ENCODE results near the gene COG5. TPM values are rescaled to one million over a fixed set of nuclear protein-coding genes. Genes with fewer than 3 reads are reported as not detected.

Gene COG5
- total RNA-seq, 2 experiments from 2014 or later: 34.1 to 35.5 TPM

- CTCF ChIA-PET: interaction anchor here (2.0 kb wide), 1 partner anchor 9 kb away, joined by 5 read pairs; no protein-coding TSS in a partner anchor
These were observed 170.9 kb downstream of the COG5 start for GRCh38 chr7:107392830-107393229.

GRCh38 chr7:107390916-107391315 is 172.8 kb downstream of the COG5 start:
- Mint-ChIP-seq H3K36me3 (ENCODE audit: low read depth) (peaks cover 2% of the 10 kb centered on the region), H3K4me3 (no peak overlapping the region), H3K27ac (no peak overlapping the region), H3K27me3 (no peaks in the 10 kb centered on the region), H3K9me3 (ENCODE audit: low read depth) (no peaks in the 10 kb centered on the region), H3K4me1 (no peaks in the 10 kb centered on the region)
- CTCF ChIA-PET: no interaction called here
- intact Hi-C loops (cut with DNase I, micrococcal nuclease): no loop called here
- POLR2A ChIA-PET: no interaction called here
- ATAC-seq (no peak), DNase-seq (no peak)

More at GRCh38 chr7:107392830-107393229, 170.9 kb downstream of the COG5 start:
- no peak overlapping the region for H3K4me3 Mint-ChIP-seq
- H3K27me3 Mint-ChIP-seq: no peaks in the 10 kb centered on the region
- no peaks in the 10 kb centered on the region for H3K36me3 Mint-ChIP-seq (ENCODE audit: low read depth)
- ATAC-seq (no peak), DNase-seq (no peak)
- intact Hi-C loops (cut with DNase I, micrococcal nuclease): no loop called here
- H3K9me3 Mint-ChIP-seq (ENCODE audit: low read depth): no peaks in the 10 kb centered on the region
- no peak overlapping the region for H3K27ac Mint-ChIP-seq
- no peaks in the 10 kb centered on the region for H3K4me1 Mint-ChIP-seq
- POLR2A ChIA-PET: no interaction called here

GRCh38 chr7:107388604-107389003 is 175.1 kb downstream of the COG5 start:
- CTCF ChIA-PET: no interaction called here
- no peak for DNase-seq
- peaks cover 2% of the 10 kb centered on the region for H3K36me3 Mint-ChIP-seq (ENCODE audit: low read depth)
- H3K27ac Mint-ChIP-seq: no peak overlapping the region
- H3K4me3 Mint-ChIP-seq: no peak overlapping the region
- H3K9me3 Mint-ChIP-seq (ENCODE audit: low read depth): no peaks in the 10 kb centered on the region
- ATAC-seq: no peak
- no peaks in the 10 kb centered on the region for H3K4me1 Mint-ChIP-seq
- intact Hi-C loops (cut with DNase I, micrococcal nuclease): no loop called here
- no peaks in the 10 kb centered on the region for H3K27me3 Mint-ChIP-seq
- POLR2A ChIA-PET: no interaction called here

- ATAC-seq: no peak
- Mint-ChIP-seq H3K27ac (no peak overlapping the region), H3K27me3 (no peaks in the 10 kb centered on the region), H3K4me1 (no peaks in the 10 kb centered on the region), H3K4me3 (no peak overlapping the region), H3K9me3 (ENCODE audit: low read depth) (no peaks in the 10 kb centered on the region), H3K36me3 (ENCODE audit: low read depth) (peaks cover 2% of the 10 kb centered on the region)
- POLR2A ChIA-PET: no interaction called here
- CTCF ChIA-PET: interaction anchor here (0.6 kb wide), 1 partner anchor 233 kb away, joined by 4 read pairs; no protein-coding TSS in a partner anchor
- no peak for DNase-seq
- intact Hi-C loops (cut with DNase I, micrococcal nuclease): no loop called here
These were observed 176.0 kb downstream of the COG5 start for GRCh38 chr7:107387573-107388219.

- Mint-ChIP-seq H3K4me3 (no peak overlapping the region), H3K27ac (no peak overlapping the region), H3K4me1 (no peaks in the 10 kb centered on the region), H3K27me3 (no peaks in the 10 kb centered on the region), H3K36me3 (ENCODE audit: low read depth) (peaks cover 2% of the 10 kb centered on the region), H3K9me3 (ENCODE audit: low read depth) (no peaks in the 10 kb centered on the region)
- ATAC-seq (no peak), DNase-seq (no peak)
- intact Hi-C loops (cut with DNase I, micrococcal nuclease): no loop called here
- CTCF ChIA-PET: interaction anchor here (0.8 kb wide), 1 partner anchor 15 kb away, joined by 3 read pairs; no protein-coding TSS in a partner anchor
- POLR2A ChIA-PET: no interaction called here
These were observed 176.6 kb downstream of the COG5 start for GRCh38 chr7:107387128-107387527.

GRCh38 chr7:107386548-107387102 is 177.1 kb downstream of the COG5 start:
- no peaks in the 10 kb centered on the region for H3K4me1 Mint-ChIP-seq
- no peaks in the 10 kb centered on the region for H3K9me3 Mint-ChIP-seq (ENCODE audit: low read depth)
- no peak for ATAC-seq
- no peak overlapping the region for H3K27ac Mint-ChIP-seq
- no peak for DNase-seq
- peaks cover 2% of the 10 kb centered on the region for H3K36me3 Mint-ChIP-seq (ENCODE audit: low read depth)
- no peaks in the 10 kb centered on the region for H3K27me3 Mint-ChIP-seq
- ChIA-PET POLR2A (no interaction called here), CTCF (interaction anchor here (0.8 kb wide), 1 partner anchor 15 kb away, joined by 3 read pairs; no protein-coding TSS in a partner anchor)
- intact Hi-C loops (cut with DNase I, micrococcal nuclease): no loop called here
- no peak overlapping the region for H3K4me3 Mint-ChIP-seq

GRCh38 chr7:107384025-107384424 is 179.7 kb downstream of the COG5 start:
- DNase-seq (peak; percentile 19), ATAC-seq (no peak)
- no peaks in the 10 kb centered on the region for H3K9me3 Mint-ChIP-seq (ENCODE audit: low read depth)
- CTCF ChIA-PET: interaction anchor here (0.5 to 2.4 kb wide), 4 partner anchors 10 to 232 kb away, joined by 3 to 8 read pairs (median 3); no protein-coding TSS in a partner anchor
- intact Hi-C loops (cut with DNase I, micrococcal nuclease): no loop called here
- no peaks in the 10 kb centered on the region for H3K27me3 Mint-ChIP-seq
- POLR2A ChIA-PET: interaction anchor here (0.5 kb wide), 1 partner anchor 1126 kb away, joined by 4 read pairs; no protein-coding TSS in a partner anchor
- H3K4me3 Mint-ChIP-seq: no peak overlapping the region
- peaks cover 2% of the 10 kb centered on the region for H3K36me3 Mint-ChIP-seq (ENCODE audit: low read depth)
- H3K4me1 Mint-ChIP-seq: no peaks in the 10 kb centered on the region
- no peak overlapping the region for H3K27ac Mint-ChIP-seq

- ChIA-PET POLR2A (no interaction called here), CTCF (interaction anchor here (2.4 kb wide), 1 partner anchor 9 kb away, joined by 8 read pairs; no protein-coding TSS in a partner anchor)
- Mint-ChIP-seq H3K4me1 (no peaks in the 10 kb centered on the region), H3K4me3 (no peak overlapping the region), H3K36me3 (ENCODE audit: low read depth) (peaks cover 2% of the 10 kb centered on the region), H3K9me3 (ENCODE audit: low read depth) (no peaks in the 10 kb centered on the region), H3K27me3 (no peaks in the 10 kb centered on the region), H3K27ac (no peak overlapping the region)
- DNase-seq (no peak), ATAC-seq (no peak)
- intact Hi-C loops (cut with DNase I, micrococcal nuclease): no loop called here
These were observed 180.5 kb downstream of the COG5 start for GRCh38 chr7:107383203-107383602.

- ATAC-seq: no peak
- no peak for DNase-seq
- peaks cover 4% of the 10 kb centered on the region for H3K36me3 Mint-ChIP-seq (ENCODE audit: low read depth)
- intact Hi-C loops (cut with DNase I, micrococcal nuclease): no loop called here
- H3K4me3 Mint-ChIP-seq: no peak overlapping the region
- H3K27ac Mint-ChIP-seq: no peak overlapping the region
- POLR2A ChIA-PET: no interaction called here
- CTCF ChIA-PET: no interaction called here
- no peaks in the 10 kb centered on the region for H3K27me3 Mint-ChIP-seq
- H3K9me3 Mint-ChIP-seq (ENCODE audit: low read depth): no peaks in the 10 kb centered on the region
- peaks cover 3% of the 10 kb centered on the region for H3K4me1 Mint-ChIP-seq
These were observed 182.3 kb downstream of the COG5 start for GRCh38 chr7:107381453-107381852.

- ChIA-PET POLR2A (no interaction called here), CTCF (interaction anchor here (1.9 kb wide), 1 partner anchor 10 kb away, joined by 8 read pairs; no protein-coding TSS in a partner anchor)
- intact Hi-C loops (cut with DNase I, micrococcal nuclease): no loop called here
- H3K9me3 Mint-ChIP-seq (ENCODE audit: low read depth): no peaks in the 10 kb centered on the region
- no peak overlapping the region for H3K27ac Mint-ChIP-seq
- no peak overlapping the region for H3K4me3 Mint-ChIP-seq
- peaks cover 3% of the 10 kb centered on the region for H3K4me1 Mint-ChIP-seq
- DNase-seq (no peak), ATAC-seq (no peak)
- H3K27me3 Mint-ChIP-seq: no peaks in the 10 kb centered on the region
- peaks cover 11% of the 10 kb centered on the region for H3K36me3 Mint-ChIP-seq (ENCODE audit: low read depth)
These were observed 190.4 kb downstream of the COG5 start for GRCh38 chr7:107373354-107373753.

- H3K27me3 Mint-ChIP-seq: no peaks in the 10 kb centered on the region
- ChIA-PET POLR2A (no interaction called here), CTCF (no interaction called here)
- no peaks in the 10 kb centered on the region for H3K9me3 Mint-ChIP-seq (ENCODE audit: low read depth)
- no peak for DNase-seq
- intact Hi-C loops (cut with DNase I, micrococcal nuclease): no loop called here
- no peak overlapping the region for H3K27ac Mint-ChIP-seq
- peaks cover 10% of the 10 kb centered on the region for H3K36me3 Mint-ChIP-seq (ENCODE audit: low read depth)
- no peaks in the 10 kb centered on the region for H3K4me1 Mint-ChIP-seq
- no peak for ATAC-seq
- no peak overlapping the region for H3K4me3 Mint-ChIP-seq
These were observed 191.4 kb downstream of the COG5 start for GRCh38 chr7:107372298-107372697.

- H3K27ac Mint-ChIP-seq: no peak overlapping the region
- no peaks in the 10 kb centered on the region for H3K9me3 Mint-ChIP-seq (ENCODE audit: low read depth)
- ATAC-seq (no peak), DNase-seq (no peak)
- H3K36me3 Mint-ChIP-seq (ENCODE audit: low read depth): peaks cover 13% of the 10 kb centered on the region
- no peak overlapping the region for H3K4me3 Mint-ChIP-seq
- H3K27me3 Mint-ChIP-seq: no peaks in the 10 kb centered on the region
- no peaks in the 10 kb centered on the region for H3K4me1 Mint-ChIP-seq
- ChIA-PET CTCF (no interaction called here), POLR2A (no interaction called here)
- intact Hi-C loops (cut with DNase I, micrococcal nuclease): no loop called here
These were observed 192.9 kb downstream of the COG5 start for GRCh38 chr7:107370816-107371215.
